Kidney tubule cell (primary cell): ENCODE measurements around the gene DHRS7.

Experiments
- DNase-seq: peaks from one replicate; pipeline ENCODE4 v3.0.0-alpha.2; 2018; ENCODE audit warnings: low spot score

Gene DHRS7, protein sequence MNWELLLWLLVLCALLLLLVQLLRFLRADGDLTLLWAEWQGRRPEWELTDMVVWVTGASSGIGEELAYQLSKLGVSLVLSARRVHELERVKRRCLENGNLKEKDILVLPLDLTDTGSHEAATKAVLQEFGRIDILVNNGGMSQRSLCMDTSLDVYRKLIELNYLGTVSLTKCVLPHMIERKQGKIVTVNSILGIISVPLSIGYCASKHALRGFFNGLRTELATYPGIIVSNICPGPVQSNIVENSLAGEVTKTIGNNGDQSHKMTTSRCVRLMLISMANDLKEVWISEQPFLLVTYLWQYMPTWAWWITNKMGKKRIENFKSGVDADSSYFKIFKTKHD

DNA sequence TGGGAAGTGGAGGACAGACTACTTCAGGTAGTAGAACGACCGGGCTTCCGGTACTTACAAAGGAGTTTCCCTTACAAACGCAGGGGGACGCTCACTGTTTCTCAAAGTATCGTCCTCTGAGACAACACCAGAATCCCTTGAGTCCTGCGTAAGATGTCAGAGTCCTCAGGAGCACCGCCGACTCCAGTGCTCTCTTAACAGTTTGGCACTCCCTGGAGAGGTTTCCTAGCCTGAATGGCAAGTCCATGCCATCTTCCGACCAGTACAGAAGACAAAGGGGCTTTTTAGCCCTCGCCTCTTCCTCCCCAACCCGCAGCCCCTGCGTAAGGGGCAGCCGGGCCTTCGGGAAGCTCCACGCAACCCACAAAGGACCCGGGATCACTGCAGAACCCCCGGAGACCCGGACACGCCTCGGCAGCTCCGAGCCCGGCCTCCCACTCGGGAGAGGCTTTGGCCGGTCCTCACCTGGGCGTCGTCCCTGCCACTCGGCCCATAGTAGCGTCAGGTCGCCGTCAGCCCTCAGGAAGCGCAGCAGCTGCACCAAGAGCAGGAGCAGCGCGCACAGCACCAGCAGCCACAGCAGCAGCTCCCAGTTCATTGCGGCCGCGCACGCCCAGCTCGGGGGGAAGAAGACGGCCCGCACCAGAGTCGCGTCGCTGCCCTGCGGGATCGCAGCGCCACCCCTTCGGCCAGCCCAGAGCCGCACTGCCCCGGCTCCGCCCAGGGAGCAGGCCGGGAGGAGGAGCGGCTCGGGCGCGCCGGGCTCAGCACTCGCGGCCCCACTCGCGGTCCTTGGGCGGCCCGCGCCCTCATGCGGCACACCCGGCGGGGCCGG lies at the start of gene DHRS7:
DHRS7 (minus strand) TSS at position 687 of the 835 bp plus-strand sequence; CDS start at position 598, 89 bp downstream.
- DNase-seq, result peak; percentile 86

DNA sequence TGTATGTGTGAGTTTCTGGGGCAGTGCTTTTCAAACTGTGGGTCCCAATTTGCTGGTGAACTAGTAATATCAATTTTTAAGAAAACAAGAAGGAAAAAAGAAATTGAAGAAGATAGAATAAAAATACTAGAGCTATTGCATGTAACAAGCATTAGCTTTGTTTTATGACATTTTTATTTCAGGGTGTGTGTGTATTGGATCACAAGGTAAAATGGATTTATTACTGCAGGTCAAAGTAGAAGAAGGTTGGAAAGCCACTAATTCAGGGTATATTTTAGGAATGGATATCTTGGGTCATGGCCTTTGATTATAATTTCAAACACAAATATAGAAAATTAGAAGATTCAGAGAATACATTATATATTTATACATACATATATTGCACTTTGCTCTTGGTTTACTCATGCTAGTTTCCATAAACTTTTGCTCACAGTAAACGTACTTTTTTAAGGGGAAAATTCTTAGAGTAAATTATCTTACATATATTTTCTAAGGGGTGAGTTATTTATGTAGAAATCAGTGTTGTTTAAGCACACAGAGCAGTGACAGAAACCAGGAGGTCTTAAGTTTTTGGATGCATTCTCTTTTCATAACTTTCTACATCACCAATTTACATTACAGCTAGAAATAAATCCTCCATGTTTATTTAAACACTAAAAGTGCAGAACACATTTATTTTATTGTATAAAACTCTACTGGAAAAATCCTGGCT lies 49.4 kb upstream of the DHRS7 start:
- no peak for DNase-seq

DNA sequence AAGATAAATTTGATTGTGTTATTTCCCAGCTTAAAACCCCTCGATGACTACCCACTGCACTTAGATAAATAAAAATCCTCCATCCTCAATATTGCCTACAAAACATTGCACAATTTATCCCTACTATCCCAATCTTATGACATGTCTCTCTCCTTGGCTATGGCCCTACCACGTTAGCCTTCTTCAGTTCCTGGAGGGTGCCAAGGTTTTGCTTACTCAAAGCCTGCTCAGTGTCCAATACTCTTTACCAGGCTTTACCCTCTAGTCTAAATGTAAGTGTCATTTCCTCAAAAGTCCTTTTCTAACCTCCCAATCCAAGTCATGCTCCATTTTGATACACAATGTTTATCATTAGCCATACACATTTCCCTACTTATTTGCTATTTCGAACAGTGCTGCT lies 48.8 kb upstream of the DHRS7 start:
- no peak for DNase-seq

DNA sequence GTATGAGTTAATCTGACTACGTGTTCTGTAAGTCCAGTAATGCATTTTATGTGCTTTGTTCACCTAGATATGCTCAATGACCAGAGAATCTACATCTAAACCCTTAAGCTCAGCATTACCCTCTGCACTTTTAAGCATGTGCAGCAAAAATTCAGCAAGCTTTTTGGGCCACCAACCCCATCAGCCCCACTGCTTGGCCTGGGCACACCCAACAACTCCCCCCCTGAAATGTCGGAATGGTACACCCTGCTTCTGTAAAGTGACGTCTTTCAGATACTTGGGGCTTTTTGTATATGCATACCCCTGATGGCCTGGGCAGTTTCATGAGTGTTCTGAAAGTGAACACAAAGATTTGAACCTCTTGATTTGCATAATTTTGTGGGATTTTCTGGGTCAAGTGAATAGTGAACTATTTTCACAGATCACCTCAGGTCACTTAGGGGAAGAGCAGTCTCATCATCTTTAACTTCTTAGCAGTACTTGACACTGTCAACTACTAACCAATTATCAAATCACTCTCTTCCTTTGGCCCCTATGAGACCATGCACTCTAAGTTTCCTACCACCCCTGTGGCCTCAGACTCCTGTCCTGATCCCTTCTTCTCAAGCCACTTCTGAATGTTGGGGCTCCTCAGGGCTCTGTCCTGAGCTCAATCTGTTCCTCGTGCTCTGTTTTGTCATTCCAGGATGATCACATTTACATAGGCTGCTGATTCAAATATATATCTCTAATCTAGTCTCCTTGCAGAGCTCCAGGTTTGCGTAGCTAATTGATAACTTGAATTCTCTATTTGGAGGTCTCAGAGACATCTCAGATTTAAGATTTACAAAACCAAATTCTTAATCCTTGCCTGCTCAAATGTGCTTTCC lies 47.5 kb upstream of the DHRS7 start:
- DNase-seq, result no peak

DNA sequence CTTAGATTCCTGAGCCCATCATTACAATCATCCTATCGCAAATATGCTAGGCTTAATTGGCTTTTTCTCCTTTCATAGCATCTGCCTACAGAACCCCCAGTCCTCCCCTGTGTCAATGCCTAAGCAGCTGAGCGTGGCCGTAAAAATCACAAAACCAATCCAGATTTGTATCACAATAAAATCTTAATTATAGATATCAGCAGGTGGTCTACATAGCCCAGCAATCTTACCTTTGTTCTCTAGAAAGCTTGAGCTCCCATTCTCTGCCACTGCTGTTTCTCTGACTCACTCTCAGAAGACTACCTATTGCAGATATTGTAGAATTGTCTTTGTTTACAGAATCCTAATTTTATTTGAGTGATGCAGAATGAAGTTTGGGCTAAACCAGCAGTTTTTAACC lies 46.0 kb upstream of the DHRS7 start:
- no peak for DNase-seq

DNA sequence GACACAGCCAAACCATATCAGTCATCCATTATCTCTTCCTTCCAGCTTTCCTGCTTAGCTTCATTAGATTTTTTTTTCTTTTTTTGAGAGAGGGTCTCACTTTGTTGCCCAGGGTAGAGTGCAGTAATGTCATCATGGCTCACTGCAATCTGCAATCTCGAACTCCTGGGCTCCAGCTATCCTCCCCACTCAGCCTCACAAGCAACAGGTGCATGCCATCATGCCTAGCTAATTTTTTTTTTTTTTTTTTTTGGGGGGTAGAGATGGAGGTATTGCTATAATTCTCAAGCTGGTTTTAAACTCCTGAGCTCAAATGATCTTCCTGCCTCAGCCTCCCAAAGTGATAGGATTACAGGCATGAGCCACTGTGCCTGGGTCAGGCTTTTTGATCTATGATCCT lies 45.5 kb upstream of the DHRS7 start:
- no peak for DNase-seq

DNA sequence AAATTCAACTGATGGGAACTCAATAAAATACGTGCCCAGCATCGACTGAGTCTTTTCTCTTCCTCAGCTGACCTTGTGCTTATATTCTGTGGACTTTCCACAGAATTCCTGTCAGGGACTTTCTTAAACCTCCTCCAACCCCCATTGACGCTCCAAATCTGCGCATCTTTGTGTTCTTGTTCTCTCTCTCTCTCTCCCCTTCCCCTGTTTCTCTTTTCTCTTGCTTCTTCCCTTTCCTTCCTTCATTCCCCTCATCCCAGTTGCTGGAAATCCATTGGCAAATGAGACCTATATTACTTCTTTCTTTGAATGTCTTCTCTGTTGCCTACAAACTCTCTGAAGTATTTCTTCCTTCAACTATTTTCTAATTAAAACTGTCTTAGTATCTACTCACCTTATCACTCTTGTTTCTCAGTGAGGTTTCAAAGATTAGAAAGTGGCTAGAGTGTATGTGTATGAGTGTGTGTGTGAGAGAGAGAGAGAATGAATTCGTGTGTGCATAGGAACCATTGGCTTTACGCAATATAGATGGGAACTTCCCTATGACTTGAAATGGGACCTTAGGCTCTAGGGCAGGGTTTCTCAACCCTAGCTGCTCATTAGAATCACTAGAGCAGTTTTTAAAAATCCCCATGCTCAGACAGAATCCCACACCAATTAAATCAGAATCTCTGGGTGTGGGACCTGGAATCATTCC lies 41.8 kb upstream of the DHRS7 start:
- DNase-seq, result no peak

DNA sequence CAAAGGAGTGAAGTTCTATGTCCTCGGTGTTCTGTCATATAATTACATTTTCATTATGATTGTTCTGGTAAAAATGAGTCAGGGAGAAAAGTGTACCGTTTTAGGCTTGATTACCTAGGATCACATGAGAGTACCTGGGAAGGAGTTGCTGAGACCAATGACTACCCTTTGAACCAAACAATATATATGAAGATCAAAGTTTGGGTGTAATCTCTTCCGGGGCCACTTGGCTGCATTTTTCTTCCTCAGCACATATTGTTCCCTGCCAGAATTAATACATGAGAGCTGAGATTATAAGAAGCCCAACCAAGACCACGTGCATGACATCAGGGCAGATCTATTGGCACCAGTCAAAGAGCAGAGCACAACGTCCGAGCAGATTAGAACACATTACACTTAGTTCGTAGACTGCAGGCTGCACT lies 41.1 kb upstream of the DHRS7 start:
- no peak for DNase-seq

DNA sequence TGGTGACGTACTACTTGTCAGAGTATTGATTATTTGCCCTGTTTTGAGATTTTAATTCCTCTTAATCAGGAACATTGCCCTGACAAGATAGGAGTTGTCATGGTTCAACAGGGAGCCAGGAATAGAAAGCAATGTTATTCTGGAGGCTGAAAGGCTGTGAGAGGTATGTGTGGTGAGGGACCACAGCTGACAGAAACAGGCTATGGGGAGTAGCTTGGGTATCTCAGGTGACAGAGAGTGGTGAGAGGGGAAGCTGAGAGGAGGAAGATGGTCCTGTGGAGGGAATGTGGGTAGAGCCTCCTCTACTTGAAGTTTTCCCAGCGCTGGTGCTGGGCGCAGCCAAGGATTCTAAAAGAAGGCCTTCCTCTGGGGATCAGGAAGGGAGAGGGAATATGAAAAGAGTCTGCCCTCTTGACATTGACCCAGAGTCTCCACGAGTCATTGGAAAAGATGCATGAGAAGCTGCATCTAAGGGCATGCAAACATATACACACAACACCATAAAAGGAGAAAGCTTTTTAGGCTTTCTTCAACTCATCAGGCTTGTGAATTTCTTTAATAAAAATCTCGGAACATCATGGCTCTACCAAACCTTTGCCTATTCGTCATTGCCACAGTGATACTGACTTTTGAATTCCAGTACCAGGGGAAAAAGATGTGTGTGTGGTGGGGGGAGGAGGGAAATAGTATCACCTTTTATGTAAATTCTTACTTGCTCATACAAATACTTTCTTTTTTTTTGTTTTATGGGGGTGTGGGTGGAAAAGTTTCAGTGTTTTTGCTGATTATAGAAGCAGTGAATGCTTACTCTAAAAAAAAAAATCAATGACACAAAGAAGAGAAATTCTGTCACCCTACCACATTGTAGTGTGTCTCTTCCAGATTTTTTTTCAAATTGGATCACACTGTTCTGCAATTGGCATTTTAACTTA lies 39.9 kb upstream of the DHRS7 start:
- no peak for DNase-seq

DNA sequence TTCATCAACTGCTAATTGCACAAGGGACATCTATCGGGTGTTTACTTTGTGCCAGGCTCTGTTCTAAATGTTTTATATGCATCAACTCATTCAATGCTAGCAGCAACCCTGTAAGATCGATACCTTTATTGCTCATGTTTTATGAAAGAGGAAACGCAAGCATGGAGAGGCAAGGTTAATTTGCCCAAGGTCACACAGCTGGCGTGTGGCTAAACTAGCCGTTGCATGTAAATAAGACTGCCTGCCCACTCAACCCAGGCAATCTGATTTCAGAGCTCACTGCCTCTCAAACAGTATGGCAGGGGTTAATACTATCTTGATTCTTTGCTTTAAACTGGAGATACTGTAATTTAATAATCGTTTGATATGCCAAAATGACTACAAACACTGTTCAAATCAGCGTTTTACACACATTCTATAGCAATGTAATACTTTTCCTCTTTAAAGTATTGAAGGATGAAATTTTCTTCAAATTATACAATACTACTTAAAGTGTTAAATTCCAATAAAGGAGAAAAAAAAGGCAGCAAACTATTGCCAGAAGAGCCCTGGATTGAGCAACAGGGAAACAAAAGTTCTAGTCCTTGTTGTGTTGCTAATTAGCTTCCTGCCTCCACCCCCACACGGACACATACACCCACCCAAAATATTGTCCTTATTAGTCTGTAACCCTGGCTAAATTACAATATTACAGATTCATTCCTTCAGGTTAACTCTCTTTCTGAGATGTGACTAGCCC lies 39.1 kb upstream of the DHRS7 start:
- DNase-seq, result no peak

DNA sequence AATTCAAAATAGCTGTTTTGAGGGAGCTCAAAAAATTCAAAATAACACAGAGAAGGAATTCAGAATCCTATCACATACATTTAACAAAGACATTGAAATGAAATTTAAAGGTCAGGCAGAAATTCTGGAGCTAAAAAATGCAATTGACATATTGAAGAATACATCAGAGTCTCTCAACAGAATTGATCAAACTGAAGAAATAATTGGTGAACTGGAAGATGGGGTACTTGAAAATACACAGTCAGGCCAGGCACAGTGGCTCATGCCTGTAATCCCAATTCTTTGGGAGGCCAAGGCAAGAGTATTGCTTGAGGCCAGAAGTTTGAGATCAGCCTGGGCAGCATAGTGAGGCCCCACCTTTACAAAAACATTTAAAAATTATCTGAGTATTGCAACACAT lies 34.1 kb upstream of the DHRS7 start:
- no peak for DNase-seq

DNA sequence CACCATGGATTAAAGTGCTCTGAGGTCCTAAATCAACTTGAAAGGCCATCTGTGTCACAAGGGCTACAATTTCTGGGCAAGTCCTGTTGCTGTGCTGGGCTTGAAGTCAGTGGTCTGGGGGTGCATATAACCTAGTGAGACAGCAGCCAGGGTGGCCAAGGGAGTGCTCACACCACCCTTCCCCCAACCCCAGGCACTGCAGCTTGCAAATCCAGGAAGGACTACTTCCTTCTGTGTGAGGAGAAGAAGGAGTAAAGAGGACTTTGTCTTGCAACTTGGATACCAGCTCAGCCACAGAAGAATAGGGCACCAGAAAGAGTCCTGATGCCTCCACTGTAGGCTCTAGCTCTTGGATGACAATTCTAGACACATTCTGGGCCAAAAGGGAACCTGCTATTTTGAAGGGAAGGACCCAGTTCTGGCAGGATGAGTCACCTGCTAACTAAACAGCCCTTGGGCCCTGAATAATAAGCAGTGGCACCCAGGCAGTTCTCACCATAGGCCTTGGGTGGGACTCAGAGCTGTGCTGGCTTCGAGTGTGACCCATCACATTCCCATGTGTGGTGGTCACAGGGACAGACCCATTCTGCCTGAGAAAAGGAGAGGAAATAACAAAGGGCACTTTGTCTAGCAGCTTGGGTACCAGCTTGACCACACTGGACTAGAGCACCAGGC lies 32.6 kb upstream of the DHRS7 start:
- DNase-seq, result peak; percentile 77

DNA sequence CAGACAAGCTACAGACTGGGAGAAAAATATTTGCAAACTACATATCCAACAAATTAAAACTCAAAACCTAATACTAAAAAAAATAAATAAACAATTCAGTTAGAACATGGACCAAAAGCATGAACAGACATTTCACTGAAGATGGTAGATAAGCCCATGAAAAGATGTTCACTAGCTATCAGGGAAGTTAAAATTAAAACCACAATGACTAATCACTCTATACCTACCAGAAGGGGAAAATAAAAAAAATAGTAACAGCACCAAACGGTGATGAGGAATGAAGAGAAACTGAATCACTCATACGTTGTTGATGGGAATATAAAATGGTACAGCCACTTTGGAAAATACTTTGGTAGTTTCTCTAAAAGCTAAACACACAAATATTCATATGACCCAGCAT lies 31.1 kb upstream of the DHRS7 start:
- DNase-seq, result peak; percentile 21

DNA sequence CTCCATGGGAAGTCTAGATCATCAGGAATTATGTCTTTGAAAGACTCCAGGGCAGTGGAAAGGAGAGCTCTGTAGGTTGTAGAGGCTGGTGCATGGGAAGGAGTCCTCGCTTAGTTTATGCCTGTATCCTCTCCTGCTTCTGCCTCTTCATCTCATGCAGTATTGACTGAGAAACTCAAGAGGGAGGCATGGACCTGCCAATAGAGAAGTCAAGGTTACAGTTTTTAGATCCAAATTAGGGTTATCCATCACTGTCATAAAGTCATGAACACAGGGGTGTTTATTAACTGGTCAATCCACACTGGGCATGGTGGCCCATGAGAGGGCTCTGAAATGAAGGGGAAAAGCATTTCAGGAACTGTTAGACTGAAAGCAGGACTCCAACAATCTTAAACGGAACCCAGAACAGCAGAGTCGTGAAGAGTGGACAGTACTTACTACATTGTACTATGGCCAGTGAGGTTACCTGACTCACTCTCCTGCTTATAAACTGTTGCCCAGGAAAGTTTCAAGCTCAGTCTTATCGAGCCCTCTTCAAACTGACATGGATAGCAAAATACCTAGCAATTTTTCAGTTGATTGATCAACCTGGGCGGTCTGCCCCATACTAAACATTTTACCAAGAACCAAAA lies 30.1 kb upstream of the DHRS7 start:
- no peak for DNase-seq

DNA sequence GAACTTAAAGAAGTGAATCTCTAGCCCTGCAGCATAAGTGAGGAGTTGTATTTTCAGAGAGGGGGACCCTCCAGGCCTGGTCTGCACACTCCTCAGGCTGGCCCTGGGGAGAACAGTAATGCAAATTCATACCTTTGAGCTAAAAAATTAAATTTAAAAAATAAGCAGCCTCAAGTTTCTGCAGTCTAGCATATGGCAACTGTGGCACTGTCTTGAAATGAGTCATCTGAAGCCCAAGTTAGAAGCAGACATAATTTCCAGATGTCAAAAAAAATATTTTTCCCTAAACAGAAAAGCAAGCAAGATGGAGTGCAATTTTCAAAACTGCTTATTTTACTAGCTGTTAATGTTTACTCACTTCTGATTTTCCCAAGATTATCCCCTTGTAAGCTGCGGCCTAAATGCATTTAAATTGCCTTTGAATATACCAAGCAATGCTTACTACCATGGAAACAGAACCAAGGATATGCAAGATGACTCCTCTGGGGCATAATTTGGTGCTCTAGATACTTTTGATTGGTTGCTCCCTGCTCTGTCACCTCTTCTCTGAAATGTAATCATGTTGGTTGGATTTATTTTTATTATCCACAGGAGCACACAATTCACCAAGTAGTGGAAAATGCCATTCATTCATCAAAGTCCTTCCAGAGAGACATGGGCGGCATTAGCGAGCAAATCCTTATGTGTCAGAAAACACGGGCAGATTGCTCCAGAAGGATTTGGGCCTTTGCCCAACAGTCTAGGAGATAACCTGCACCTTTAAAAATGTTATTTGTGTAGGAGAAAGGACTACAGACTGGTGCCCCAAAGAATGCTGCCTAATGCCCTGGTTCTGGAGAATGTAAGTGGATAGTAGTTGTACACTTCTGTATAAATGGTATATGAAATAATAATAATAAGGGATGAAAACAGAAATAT lies 25.0 kb upstream of the DHRS7 start:
- no peak for DNase-seq

DNA sequence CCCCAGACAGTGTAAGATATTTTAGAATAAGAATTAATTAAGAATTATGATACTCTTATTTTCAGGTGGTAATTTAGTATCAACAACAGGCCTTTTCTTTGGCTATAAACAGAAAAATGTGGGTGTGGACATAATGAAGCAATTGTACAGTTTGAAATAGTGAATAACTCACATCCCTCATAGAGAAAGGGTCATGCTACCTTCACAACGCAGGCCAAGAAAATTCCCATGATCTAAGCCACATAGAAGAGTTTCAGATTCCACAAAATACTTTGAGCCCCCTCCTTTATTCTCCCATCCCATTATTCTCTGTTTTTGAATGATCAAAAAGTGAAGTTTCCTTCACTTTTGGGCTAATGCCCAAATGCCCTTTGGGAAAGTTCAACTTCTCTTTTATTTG lies 23.5 kb upstream of the DHRS7 start:
- DNase-seq, result no peak

DNA sequence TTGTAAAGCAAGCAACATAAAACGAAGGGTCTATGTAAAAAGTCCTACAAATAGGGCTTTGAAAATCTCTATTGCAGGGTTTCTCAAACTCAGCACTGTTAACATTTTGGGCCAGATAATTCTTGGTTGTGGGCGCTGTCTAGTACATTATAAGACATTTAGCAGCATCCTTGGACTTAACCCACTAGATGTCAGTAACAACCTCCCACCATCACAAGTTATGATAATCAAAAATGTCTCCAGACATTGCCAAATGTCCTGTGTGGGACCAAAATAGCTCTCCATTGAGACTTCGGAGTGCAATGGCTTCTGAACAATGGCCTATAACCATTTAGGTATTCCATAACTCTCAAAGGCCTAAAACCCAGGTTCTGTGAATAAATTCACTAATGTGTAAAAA lies 22.9 kb upstream of the DHRS7 start:
- DNase-seq, result no peak
